IMR-90 (cell line): Measurements from ENCODE around the gene PPP2R5B. TPM values are rescaled to one million over a fixed set of nuclear protein-coding genes. Genes with fewer than 3 reads are reported as not detected.

Source experiments
- ATAC-seq: fragments of 200-7000 bp; cut with Tn5 transposase; 2 replicates; pipeline ENCODE4 v1.9.1; 2020; ENCODE audit warnings: low read depth, mild to moderate bottlenecking, moderate library complexity
- BruUV-seq: library from RNA; stranded (reverse); fragments of 400-500 nt; replicated peaks from 2 replicates; lab custom pipeline; 2021; lab: Mats Ljungman, UMichigan
- CTCF ChIA-PET: fragments of 300-600 bp; formaldehyde crosslinking; extraction: SDS; loops from one replicate; lab custom pipeline; 2021; ENCODE audit warnings: antibody characterized with exemption; lab: Yijun Ruan, JAX
- POLR2A ChIA-PET: fragments of 300-600 bp; sonication (Branson Sonifier 250); formaldehyde crosslinking; loops from one replicate; lab custom pipeline; 2022; ENCODE audit warnings: antibody characterized with exemption; ENCODE audit not compliant: unreplicated experiment; lab: Charles Lee
- DNase-seq: peaks from one replicate; pipeline ENCODE4 v3.0.0; 2013
- H2AFZ ChIP-seq: replicated peaks from 2 replicates; pipeline ENCODE3; 2013; ENCODE audit warnings: low read length, mild to moderate bottlenecking; ENCODE audit not compliant: poor library complexity
- H2AK5ac ChIP-seq: 2 replicates; pipeline ENCODE4 v1.6.1; 2013; ENCODE audit warnings: low read depth, low read length, inconsistent platforms
- H2AK9ac ChIP-seq: replicated peaks from 2 replicates; pipeline ENCODE3; 2013; ENCODE audit warnings: mild to moderate bottlenecking, low read depth, low read length, moderate library complexity; ENCODE audit not compliant: poor library complexity
- H2BK120ac ChIP-seq: 2 replicates; pipeline ENCODE4 v1.6.1; 2013; ENCODE audit warnings: low read depth, low read length, inconsistent platforms
- H2BK15ac ChIP-seq: 3 replicates; pipeline ENCODE4 v1.6.1; 2013; ENCODE audit warnings: low read depth, low read length, inconsistent platforms
- H2BK20ac ChIP-seq: 2 replicates; pipeline ENCODE4 v1.6.1; 2013; ENCODE audit warnings: low read depth, mild to moderate bottlenecking, inconsistent platforms, low read length, moderate library complexity
- H2BK5ac ChIP-seq: 2 replicates; pipeline ENCODE4 v1.6.1; 2013; ENCODE audit warnings: mild to moderate bottlenecking, low read depth, low read length, inconsistent platforms; ENCODE audit not compliant: poor library complexity, severe bottlenecking
- H3K14ac ChIP-seq: replicated peaks from 2 replicates; pipeline ENCODE4 v1.6.1; 2013; ENCODE audit warnings: low read depth, low read length, inconsistent platforms
- H3K18ac ChIP-seq: 2 replicates; pipeline ENCODE4 v1.6.1; 2013; ENCODE audit warnings: low read depth, low read length, control low read depth
- H3K23ac ChIP-seq: 2 replicates; pipeline ENCODE4 v1.6.1; 2013; ENCODE audit warnings: low read depth, low read length, inconsistent platforms
- H3K27ac ChIP-seq: 2 replicates; pipeline ENCODE4 v1.5.1; 2013; ENCODE audit warnings: mild to moderate bottlenecking, control low read depth, low read length; ENCODE audit not compliant: insufficient read depth
- H3K27me3 ChIP-seq: 2 replicates; pipeline ENCODE4 v1.6.1; 2013; ENCODE audit warnings: low read length; ENCODE audit not compliant: control insufficient read depth, insufficient read depth
- H3K36me3 ChIP-seq: 2 replicates; pipeline ENCODE4 v1.6.1; 2013; ENCODE audit warnings: low read length, mixed read lengths; ENCODE audit not compliant: control insufficient read depth, insufficient read depth
- H3K4ac ChIP-seq: 2 replicates; pipeline ENCODE4 v1.6.1; 2013; ENCODE audit warnings: low read depth, low read length, inconsistent platforms
- H3K4me1 ChIP-seq: 2 replicates; pipeline ENCODE4 v1.6.1; 2013; ENCODE audit warnings: low read length, mixed read lengths; ENCODE audit not compliant: control insufficient read depth, insufficient read depth
- H3K4me2 ChIP-seq: 2 replicates; pipeline ENCODE4 v1.6.1; 2013; ENCODE audit warnings: low read depth, mild to moderate bottlenecking, control low read depth, low read length, moderate library complexity
- H3K4me3 ChIP-seq: 2 replicates; pipeline ENCODE4 v1.5.1; 2013; ENCODE audit warnings: low read depth, mild to moderate bottlenecking, control low read depth, low read length, moderate library complexity; ENCODE audit not compliant: insufficient read depth
- H3K56ac ChIP-seq: 2 replicates; pipeline ENCODE4 v1.6.1; 2013; ENCODE audit warnings: low read length, inconsistent platforms; ENCODE audit not compliant: insufficient read depth; ENCODE audit errors: extremely low read depth
- H3K79me1 ChIP-seq, 2 experiments: 2 replicates each; pipeline ENCODE4 v1.6.1; 2013; ENCODE audit warnings: low read length in 2 of 2, inconsistent platforms in 1 of 2, low read depth in 1 of 2
- H3K9ac ChIP-seq: 2 replicates; pipeline ENCODE4 v1.6.1; 2013; ENCODE audit warnings: low read depth, low read length, control low read depth
- H3K9me1 ChIP-seq: 2 replicates; pipeline ENCODE4 v1.6.1; 2013; ENCODE audit warnings: low read length, inconsistent platforms; ENCODE audit not compliant: insufficient read depth
- H3K9me3 ChIP-seq: 2 replicates; pipeline ENCODE4 v1.6.1; 2013; ENCODE audit warnings: low read length; ENCODE audit not compliant: control insufficient read depth, insufficient read depth
- H4K20me1 ChIP-seq: 2 replicates; pipeline ENCODE4 v1.6.1; 2013; ENCODE audit warnings: low read length, inconsistent platforms; ENCODE audit not compliant: insufficient read depth
- H4K5ac ChIP-seq: 2 replicates; pipeline ENCODE4 v1.6.1; 2013; ENCODE audit warnings: mild to moderate bottlenecking, low read depth, low read length, control low read depth
- H4K8ac ChIP-seq, 2 experiments: 2 replicates each; pipeline ENCODE4 v1.6.1; 2013; ENCODE audit warnings: low read depth in 2 of 2, low read length in 2 of 2, control low read depth in 1 of 2, inconsistent platforms in 1 of 2
- H4K91ac ChIP-seq: 2 replicates; pipeline ENCODE4 v1.6.1; 2013; ENCODE audit warnings: low read depth, low read length, inconsistent platforms; ENCODE audit not compliant: insufficient read depth
- BHLHE40 ChIP-seq: fragments of 150-350 bp; IDR thresholded peaks from 2 replicates; pipeline ENCODE4 v1.6.1; 2016; ENCODE audit warnings: mild to moderate bottlenecking, low read depth, low read length
- FOS ChIP-seq: fragments of 150-350 bp; IDR thresholded peaks from 2 replicates; pipeline ENCODE4 v1.6.1; 2016; ENCODE audit warnings: low read depth, low read length
- MAFK ChIP-seq: IDR thresholded peaks from 2 replicates; pipeline ENCODE4 v1.6.1; 2012; ENCODE audit warnings: low read depth, low read length, improper control_type of control experiment
- POLR2A ChIP-seq: IDR thresholded peaks from 2 replicates; pipeline ENCODE4 v1.6.1; 2012; ENCODE audit warnings: mild to moderate bottlenecking, low read depth, low read length
- RAD21 ChIP-seq: IDR thresholded peaks from 2 replicates; pipeline ENCODE4 v1.6.1; 2012; ENCODE audit warnings: low read length, improper control_type of control experiment
- RCOR1 ChIP-seq: IDR thresholded peaks from 2 replicates; pipeline ENCODE4 v1.6.1; 2012; ENCODE audit warnings: mild to moderate bottlenecking, low read length, improper control_type of control experiment; ENCODE audit not compliant: insufficient replicate concordance
- SMC3 ChIP-seq: fragments of 150-350 bp; IDR thresholded peaks from 2 replicates; pipeline ENCODE4 v1.6.1; 2016; ENCODE audit warnings: low read depth, mild to moderate bottlenecking, antibody characterized with exemption, low read length, moderate library complexity
- WGBS, 2 experiments: methylation state at CpG; one replicate each; pipeline versions ENCODE4 v1.1.5 to v1.1.7; 2013; ENCODE audit warnings: missing lambda C conversion rate in 2 of 2; ENCODE audit not compliant: insufficient read length in 1 of 2; ENCODE audit errors: extremely low coverage in 2 of 2; 5-methylcytosine and 5-hydroxymethylcytosine counted together
- dilution Hi-C: fragments of 300-500 bp; cut with HindIII; formaldehyde crosslinking; loops from one replicate; pipeline ENCODE4 v1.14.3; 2018; ENCODE audit warnings: low sequenced_read_pairs; ENCODE audit not compliant: unreplicated experiment
- in situ Hi-C: fragments of 300-500 bp; cut with MboI; formaldehyde crosslinking; loops from 3 replicates; pipeline ENCODE4 v1.14.3; 2019; ENCODE audit warnings: low sequenced_read_pairs, inconsistent platforms, mixed read lengths
- intact Hi-C: fragments of 100-400 bp; cut with micrococcal nuclease; formaldehyde crosslinking; loops from 2 replicates; pipeline ENCODE4 v1.10.0; 2022
- polyA plus RNA-seq, 3 experiments: library from polyadenylated mRNA; depleted of rRNA; stranded (reverse); fragments of >200 nt; gene quantifications; 2 replicates each; pipeline ENCODE4 v1.2.3, GENCODE V29; 2012; ENCODE audit warnings: low replicate concordance in 1 of 3
- total RNA-seq: library from RNA; depleted of rRNA; stranded (reverse); fragments of >200 nt; gene quantifications from 2 replicates; pipeline ENCODE4 v1.2.3, GENCODE V29; 2012
- TF ChIP-seq, protein P1 (sequence below): conservative IDR thresholded peaks from 2 replicates; pipeline ENCODE4 v1.5.1; 2012; ENCODE audit warnings: mild to moderate bottlenecking, low read depth, low read length, improper control_type of control experiment

Gene PPP2R5B
- total and polyA plus RNA-seq, 2 of the 4 experiments (the other 2 are of a cell fraction): 6.5 to 23.6 TPM

DNA sequence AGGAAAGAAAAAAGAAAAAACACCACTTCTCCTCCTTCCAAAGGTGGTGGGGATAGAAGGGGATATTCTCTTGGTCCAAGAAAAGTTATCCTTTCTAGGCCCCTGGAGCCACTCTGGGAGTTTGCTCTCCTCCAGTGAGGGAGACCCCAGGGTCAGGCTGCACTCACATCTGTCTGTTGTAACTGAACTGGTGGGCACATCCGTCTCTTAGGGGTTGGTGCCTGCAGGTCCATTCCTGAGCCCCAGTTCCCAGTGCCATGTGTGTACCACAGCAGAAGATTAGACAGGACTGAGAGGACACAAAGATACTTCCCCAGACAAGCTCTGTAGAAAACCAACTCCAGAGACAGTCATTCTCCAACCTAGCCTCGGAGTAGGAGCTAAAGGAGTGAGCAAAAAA, 4.4 kb upstream of the PPP2R5B start:
- TF ChIP-seq POLR2A: no peak
- TF ChIP-seq BHLHE40: no peak
- TF ChIP-seq RCOR1: no peak
- TF ChIP-seq MAFK: no peak
- TF ChIP-seq, protein P1, sequence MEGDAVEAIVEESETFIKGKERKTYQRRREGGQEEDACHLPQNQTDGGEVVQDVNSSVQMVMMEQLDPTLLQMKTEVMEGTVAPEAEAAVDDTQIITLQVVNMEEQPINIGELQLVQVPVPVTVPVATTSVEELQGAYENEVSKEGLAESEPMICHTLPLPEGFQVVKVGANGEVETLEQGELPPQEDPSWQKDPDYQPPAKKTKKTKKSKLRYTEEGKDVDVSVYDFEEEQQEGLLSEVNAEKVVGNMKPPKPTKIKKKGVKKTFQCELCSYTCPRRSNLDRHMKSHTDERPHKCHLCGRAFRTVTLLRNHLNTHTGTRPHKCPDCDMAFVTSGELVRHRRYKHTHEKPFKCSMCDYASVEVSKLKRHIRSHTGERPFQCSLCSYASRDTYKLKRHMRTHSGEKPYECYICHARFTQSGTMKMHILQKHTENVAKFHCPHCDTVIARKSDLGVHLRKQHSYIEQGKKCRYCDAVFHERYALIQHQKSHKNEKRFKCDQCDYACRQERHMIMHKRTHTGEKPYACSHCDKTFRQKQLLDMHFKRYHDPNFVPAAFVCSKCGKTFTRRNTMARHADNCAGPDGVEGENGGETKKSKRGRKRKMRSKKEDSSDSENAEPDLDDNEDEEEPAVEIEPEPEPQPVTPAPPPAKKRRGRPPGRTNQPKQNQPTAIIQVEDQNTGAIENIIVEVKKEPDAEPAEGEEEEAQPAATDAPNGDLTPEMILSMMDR: no peak
- no peak for TF ChIP-seq SMC3
- no peak for TF ChIP-seq RAD21
- no peak for TF ChIP-seq FOS
- no peak overlapping the region for H4K8ac ChIP-seq
- no peak overlapping the region for H3K27ac ChIP-seq
- H3K4me3 ChIP-seq: no peak overlapping the region
- no peak overlapping the region for H3K23ac ChIP-seq
- H4K91ac ChIP-seq: no peak overlapping the region
- no TSS peak for BruUV-seq
- intact Hi-C loops (no loop called here), in situ Hi-C loops (loop anchor here (5.0 kb wide), 1 partner anchor 87 kb away; no protein-coding TSS in a partner anchor), dilution Hi-C loops (no loop called here)
- 0 out of 2 replicates have a peak, but pooled peaks cover 6% of the 10 kb centered on the region for H3K9me1 ChIP-seq
- DNase-seq (no peak), ATAC-seq (no peak)
- H3K4ac ChIP-seq: no peak overlapping the region
- no peak overlapping the region for H2BK5ac ChIP-seq
- no peaks in the 10 kb centered on the region for H3K9me3 ChIP-seq
- no peak overlapping the region for H3K4me2 ChIP-seq
- no peak overlapping the region for H2AFZ ChIP-seq
- no peaks in the 10 kb centered on the region; the same call in 1 of the 2 replicates for H4K20me1 ChIP-seq
- H3K9ac ChIP-seq: no peak overlapping the region
- no peak overlapping the region for H2AK9ac ChIP-seq
- peaks cover 10% of the 10 kb centered on the region for H3K4me1 ChIP-seq
- no peaks in the 10 kb centered on the region for H3K27me3 ChIP-seq
- no peak overlapping the region for H3K56ac ChIP-seq
- no peak overlapping the region for H2BK120ac ChIP-seq
- H2BK15ac ChIP-seq: no peak overlapping the region
- no peak overlapping the region for H2AK5ac ChIP-seq
- H2BK20ac ChIP-seq: no peak overlapping the region
- H3K79me1 ChIP-seq: peaks cover 10 to 25% of the 10 kb centered on the region in 2 experiments
- ChIA-PET CTCF (no interaction called here), POLR2A (no interaction called here)
- no CpG with 5 or more reads among the region's 2 CpGs for WGBS, 2 experiments
- no peak overlapping the region for H4K5ac ChIP-seq
- H3K14ac ChIP-seq: no peak overlapping the region
- no peak overlapping the region for H3K18ac ChIP-seq
- H3K36me3 ChIP-seq: no peaks in the 10 kb centered on the region
